OCI-LY1 (cell line): Measurements from ENCODE around the gene FNDC3A.

ENCODE experiments used
- CTCF ChIP-seq: fragments of 200-600 bp; sonication (generic), shearing (Covaris generic); IDR thresholded peaks from 2 replicates; pipeline ENCODE4 v1.5.1; 2017; ENCODE audit warnings: mild to moderate bottlenecking, antibody characterized with exemption, low read length, moderate library complexity, mixed read lengths
- EZH2 ChIP-seq: fragments of 200-600 bp; sonication (generic), shearing (Covaris generic); IDR thresholded peaks from 2 replicates; pipeline ENCODE4 v1.8.0; 2017; ENCODE audit warnings: borderline replicate concordance, mixed run types, mild to moderate bottlenecking, antibody characterized with exemption, low read length, moderate library complexity, mixed read lengths

GRCh38 chr13:49254007-49254406 lies 278.3 kb downstream of the FNDC3A start:
- TF ChIP-seq CTCF: no peak
- no peak for TF ChIP-seq EZH2
